GM19395 (cell line): ENCODE data around the gene PITPNC1.
"Not testable (repeated sequence)": the region's sequence is repeated elsewhere in the genome, so short reads cannot be mapped to it uniquely, and the experiment has no call there.

ENCODE experiments used
- ATAC-seq: cut with Tn5 transposase; IDR thresholded peaks from one replicate; pipeline ENCODE4 v1.9.1; 2021; ENCODE audit warnings: mild to moderate bottlenecking, moderate library complexity; ENCODE audit not compliant: unreplicated experiment

Gene PITPNC1

GRCh38 chr17:67707442-67707841, 330.4 kb downstream of the PITPNC1 start:
- ATAC-seq = no peak

- no peak for ATAC-seq
Measured at GRCh38 chr17:67708378-67708777, 331.3 kb downstream of the PITPNC1 start.

- ATAC-seq = no peak
Measured at GRCh38 chr17:67711916-67712315, 334.8 kb downstream of the PITPNC1 start.

- no peak for ATAC-seq
Measured at GRCh38 chr17:67712375-67712774, 335.3 kb downstream of the PITPNC1 start.

GRCh38 chr17:67713169-67713568, 336.1 kb downstream of the PITPNC1 start:
- ATAC-seq = no peak

GRCh38 chr17:67716405-67716798, 339.3 kb downstream of the PITPNC1 start:
- ATAC-seq = no peak

GRCh38 chr17:67717192-67717623, 340.1 kb downstream of the PITPNC1 start:
- ATAC-seq = peak; percentile 3

GRCh38 chr17:67717624-67718324, 340.7 kb downstream of the PITPNC1 start, which contains the start of gene NOL11:
TSS of gene NOL11 (plus strand) at chr17:67717936. CDS start at chr17:67717948, 12 bp downstream.
- peak; percentile 95 for ATAC-seq

- peak; percentile 15 for ATAC-seq
Measured at GRCh38 chr17:67718325-67718941, 341.4 kb downstream of the PITPNC1 start.

GRCh38 chr17:67725373-67725791, 348.3 kb downstream of the PITPNC1 start:
- ATAC-seq = no peak

GRCh38 chr17:67725807-67726206, 348.7 kb downstream of the PITPNC1 start:
- no peak for ATAC-seq

GRCh38 chr17:67727152-67728039, 350.3 kb downstream of the PITPNC1 start:
- ATAC-seq = not testable (repeated sequence)

- ATAC-seq = no peak
Measured at GRCh38 chr17:67729903-67730302, 352.8 kb downstream of the PITPNC1 start.

- no peak for ATAC-seq
Measured at GRCh38 chr17:67730731-67731130, 353.6 kb downstream of the PITPNC1 start.

- no peak for ATAC-seq
Measured at GRCh38 chr17:67733449-67733848, 356.4 kb downstream of the PITPNC1 start.

GRCh38 chr17:67737145-67737544, 360.1 kb downstream of the PITPNC1 start:
- ATAC-seq = no peak

GRCh38 chr17:67742025-67742424, 364.9 kb downstream of the PITPNC1 start:
- no peak for ATAC-seq
